HG03045 (cell line): ENCODE measurements around the gene PACC1.
"Not testable (repeated sequence)": the region's sequence is repeated elsewhere in the genome, so short reads cannot be mapped to it uniquely, and the experiment has no call there.

Experiments
- ATAC-seq: cut with Tn5 transposase; IDR thresholded peaks from one replicate; pipeline ENCODE4 v1.9.1; 2021; ENCODE audit warnings: mild to moderate bottlenecking, moderate library complexity; ENCODE audit not compliant: unreplicated experiment

PACC1 gene

DNA sequence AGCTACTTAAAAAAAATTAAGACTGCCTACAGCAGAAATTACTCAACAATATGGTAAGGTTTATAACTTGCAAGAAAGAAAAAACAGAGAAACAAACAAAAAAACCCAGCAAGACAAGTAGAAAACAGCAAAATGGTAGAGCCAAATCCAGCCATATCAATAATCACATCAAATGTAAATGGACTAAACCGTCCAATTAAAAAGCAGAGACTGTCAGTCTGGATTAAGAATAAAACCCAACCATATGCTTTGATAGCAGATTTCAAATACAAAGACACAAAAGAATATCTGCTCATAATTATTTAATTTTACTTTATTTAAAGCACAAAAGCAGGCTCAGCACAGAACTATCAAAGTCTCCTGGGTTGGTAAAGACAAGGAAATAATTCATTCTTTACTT is 17.5 kb downstream of the PACC1 start:
- no peak for ATAC-seq

DNA sequence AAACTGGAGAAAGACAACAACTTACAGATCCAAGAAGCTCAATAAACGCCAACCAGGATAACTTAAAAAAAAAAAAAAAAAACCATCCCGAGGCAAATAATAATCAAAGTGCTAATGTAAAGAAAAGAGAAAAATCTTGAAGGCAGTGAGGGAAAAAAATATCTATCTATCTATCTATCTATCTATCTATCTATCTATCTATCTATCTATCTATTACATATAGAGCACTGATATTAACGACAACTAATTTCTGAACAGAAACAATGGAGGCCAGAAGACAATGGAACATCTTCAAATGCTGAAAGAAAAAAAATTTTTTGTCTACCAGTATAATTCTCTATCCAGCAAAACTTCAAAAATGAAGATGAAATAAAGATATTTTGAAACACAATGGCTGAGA is 18.0 kb downstream of the PACC1 start:
- ATAC-seq: no peak

DNA sequence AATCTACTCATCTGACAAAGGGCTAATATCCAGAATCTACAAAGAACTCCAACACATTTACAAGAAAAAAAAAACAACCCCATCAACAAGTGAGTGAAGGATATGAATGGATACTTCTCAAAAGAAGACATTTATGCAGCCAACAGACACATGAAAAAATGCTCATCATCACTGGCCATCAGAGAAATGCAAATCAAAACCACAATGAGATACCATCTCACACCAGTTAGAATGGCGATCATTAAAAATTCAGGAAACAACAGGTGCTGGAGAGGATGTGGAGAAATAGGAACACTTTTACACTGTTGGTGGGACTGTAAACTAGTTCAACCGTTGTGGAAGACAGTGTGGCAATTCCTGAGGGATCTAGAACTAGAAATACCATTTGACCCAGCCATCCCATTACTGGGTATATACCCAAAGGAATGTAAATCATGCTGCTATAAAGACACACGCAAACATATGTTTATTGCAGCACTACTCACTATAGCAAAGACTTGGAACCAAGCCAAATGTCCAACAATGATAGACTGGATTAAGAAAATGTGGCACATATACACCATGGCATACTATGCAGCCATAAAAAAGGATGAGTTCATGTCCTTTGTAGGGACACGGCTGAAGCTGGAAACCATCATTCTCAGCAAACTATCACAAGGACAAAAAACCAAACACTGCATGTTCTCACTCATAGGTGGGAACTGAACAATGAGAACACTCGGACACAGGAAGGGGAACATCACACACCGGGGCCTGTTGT is 18.8 kb downstream of the PACC1 start:
- not testable (repeated sequence) for ATAC-seq

DNA sequence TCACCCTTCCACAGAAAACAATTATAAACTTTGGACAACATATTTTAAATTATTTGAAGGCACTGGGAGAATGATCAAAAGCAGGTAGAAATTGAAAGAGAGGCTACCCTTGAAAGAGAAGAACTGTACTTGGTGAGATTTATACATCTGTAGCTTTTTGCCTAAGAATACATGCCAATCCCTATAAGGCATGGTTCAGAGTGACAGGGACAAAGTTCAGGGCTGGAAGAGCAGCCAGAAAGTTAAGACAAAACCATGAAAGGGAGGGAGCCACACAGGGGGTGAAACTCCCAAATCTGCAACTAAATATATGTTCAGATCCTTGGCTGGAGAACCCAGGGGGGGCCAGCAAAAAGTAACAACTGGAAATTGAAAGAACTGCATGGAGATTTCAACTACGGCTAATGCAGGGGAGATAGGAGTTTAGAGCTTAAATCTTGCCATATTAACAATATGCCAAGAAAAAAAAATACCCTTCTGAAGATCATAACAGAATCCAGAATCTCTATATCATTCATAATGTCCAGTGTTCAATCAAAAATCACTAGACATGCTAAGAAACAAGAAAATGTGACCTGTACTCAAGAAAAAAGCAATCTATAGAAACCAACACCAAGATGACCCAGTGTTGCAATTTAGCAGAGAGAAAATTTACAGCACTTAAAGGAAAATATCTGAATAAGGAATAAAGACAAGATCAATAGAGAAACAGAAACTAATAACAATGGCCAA is 25.5 kb downstream of the PACC1 start:
- ATAC-seq: no peak

DNA sequence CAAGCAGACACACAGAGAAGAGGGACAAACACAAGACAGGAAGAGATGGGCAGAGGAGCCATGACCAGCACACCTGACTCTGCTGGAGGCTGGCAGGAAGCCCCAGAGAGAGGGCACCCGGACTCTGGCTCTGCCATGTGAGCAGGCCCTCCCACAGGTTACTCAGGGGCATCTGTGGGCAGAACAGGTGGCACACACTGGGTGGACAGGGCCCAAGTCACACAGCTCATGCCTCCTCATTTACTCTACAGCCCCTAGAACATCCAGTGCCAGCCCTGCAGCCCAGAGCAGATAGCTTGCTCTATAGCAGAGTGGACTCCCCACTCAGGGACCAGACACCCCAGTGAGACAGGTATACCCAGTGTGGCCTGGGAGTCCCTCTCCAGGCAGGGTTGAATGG is 28.7 kb downstream of the PACC1 start:
- no peak for ATAC-seq

DNA sequence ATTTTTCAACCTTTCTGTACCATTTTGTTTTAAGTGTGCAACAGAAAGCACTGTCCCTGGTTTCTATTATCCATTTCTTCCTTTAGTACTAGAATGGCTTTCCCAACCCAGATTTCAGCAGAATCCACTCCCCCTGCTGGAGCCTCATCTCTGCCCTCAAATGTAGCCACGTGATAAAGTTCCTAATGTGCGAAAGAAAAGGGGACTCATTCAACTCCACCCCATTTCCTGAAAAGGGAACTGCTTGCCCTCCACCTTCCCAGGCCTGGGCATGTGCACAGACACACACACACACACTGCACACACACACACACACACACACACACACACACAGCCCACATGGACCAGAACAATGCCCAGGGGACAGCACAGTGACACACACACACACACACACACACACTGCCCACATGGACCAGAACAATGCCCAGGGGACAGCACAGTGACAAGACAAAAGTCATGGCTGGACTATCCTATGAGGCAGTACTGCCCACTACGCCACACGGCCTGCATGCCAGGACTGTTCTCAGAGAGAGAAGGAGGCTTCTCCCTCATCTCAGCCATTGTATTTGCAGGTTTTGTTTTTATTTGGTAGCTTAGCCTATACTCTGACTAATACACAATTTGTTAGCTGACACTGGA is 33.2 kb downstream of the PACC1 start:
- ATAC-seq: no peak

DNA sequence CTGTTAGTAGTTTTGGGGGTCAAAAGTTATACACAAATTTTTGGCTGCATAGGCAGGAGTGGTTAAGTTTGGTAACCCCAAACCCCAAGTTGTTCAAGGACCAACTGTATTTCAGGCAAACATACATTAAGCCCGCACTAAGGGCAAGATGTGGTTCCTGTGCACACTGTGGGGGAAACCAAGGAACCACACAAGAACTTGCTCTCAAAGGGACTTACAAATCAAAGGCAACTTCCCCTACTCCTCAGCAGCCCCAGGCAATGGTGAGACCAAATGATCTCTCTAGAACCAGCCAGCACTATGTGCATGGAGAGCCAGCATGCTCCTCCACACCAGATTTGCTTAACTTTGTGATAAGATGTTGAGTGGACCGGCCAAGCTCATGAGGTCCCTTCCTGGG is 35.3 kb downstream of the PACC1 start:
- ATAC-seq: no peak

DNA sequence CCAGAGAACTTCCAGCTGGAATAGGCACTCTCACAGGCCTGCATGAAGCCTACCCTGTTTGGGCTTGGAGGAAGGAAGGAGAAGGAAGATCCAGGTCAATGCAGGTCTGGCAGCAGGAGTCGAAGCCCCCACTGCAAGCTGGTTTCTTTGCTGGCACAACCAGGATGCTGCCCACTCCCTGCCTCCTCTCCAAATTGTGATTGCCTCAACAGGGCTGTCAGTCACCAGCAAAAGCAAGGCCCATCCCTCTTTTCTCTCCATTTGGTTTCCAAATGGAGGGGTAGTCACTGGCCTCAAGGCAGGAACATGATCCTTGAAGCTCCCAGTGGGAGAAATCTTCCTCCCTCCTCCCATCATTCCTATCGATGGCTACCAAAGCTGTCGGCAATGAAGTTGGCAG is 37.0 kb downstream of the PACC1 start:
- ATAC-seq: no peak

DNA sequence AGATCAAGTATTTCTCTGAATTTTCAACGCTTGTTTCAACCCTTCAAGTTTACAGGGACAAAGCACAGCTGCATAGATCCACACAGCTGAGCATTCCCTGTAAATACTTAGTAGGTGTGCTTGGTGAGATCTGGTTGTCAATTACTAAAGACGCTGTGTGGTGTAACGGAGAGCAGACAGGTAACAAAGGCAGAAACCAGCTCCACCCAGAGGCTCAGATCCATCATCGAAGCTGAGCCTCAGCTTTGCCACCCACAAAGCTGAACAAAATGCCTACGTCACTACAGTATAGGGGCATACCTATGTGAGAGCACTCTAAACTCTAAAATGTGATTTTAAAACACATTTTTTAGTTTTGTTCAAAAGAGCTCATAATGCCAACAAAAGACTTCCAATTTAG is 38.7 kb downstream of the PACC1 start:
- no peak for ATAC-seq

DNA sequence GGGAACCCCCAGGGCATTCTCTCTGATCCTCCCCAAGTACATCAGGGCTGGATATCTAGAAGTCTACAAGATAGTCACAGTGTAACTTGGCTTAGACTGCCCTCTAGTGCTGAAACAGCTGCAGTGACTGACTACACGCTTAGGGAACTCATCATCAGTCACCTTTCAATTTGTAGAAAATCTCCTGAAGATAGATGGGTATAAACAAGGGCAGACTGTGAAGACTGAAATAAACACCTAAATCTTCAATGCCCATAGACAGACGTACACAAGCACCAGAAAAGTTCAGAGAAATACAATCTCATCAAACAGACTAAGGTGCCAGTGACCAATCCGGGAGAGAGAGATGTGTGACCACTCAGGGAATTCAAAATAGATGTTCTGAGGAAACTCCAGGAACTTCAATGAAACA is 46.6 kb downstream of the PACC1 start:
- no peak for ATAC-seq

DNA sequence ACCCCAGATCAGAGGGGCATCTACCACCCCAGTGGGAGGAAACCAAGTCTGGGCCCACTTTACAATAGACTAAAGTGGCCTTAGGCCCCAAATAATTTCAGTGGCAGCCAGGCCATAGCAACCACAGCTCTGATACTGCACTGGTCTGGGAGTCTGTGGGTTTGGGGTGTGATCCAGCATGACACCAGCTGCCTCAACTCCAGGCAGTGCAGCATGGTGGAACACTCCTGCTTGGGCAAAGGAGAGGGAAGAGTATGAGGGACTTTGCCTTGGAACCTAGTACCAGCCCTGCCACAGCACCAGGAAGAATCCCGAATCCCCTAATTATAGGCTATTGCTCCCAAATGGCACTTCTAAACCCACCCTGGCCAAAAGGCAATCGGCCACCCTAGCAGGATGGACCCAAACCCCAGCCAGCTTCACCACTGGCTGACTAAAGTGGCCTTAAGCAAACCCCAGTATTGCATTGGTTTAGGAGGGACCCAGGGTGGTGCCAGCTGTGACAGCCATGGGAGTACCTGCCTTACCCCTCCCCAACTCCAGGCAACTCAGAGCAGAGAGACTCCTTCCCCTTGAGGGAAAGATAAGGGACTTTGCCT is 47.1 kb downstream of the PACC1 start:
- no peak for ATAC-seq

DNA sequence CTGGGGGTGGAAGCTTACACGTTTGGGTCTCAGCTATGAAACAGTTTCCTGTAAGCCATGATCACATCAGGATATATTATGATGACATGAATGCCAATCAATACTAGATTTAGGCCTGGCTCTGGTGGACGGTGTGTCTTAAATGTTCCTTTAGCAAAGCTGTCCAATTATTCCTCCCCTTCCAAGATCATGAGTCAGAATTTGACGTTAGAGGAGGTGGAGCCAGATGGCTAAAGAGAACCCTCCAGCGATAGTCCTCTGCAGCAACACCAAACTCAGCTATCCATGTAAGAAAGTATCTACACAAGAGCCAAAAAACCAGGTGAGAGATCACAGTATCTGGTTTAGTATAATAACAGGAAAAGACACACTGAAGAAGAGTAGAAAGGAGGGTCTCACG is 47.8 kb downstream of the PACC1 start:
- ATAC-seq: no peak

DNA sequence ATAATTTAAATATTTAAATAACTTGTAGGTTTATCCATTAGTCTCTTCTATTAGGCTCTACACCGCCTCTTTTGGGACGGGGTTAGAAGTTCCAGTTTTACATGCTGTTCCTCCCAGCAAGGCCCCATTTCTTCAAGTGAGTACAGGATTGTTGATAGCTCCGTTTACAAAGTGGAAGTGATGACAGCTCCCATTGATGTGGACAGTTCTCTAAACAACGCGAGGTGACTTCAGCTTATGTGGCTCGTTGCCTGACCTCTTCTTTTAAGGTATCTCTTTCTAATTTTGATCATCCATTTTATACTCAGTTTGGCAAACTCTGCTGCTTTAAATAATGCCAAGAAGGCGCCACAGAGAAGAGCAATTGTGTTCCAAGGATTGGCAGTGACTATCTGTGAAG is 49.7 kb downstream of the PACC1 start:
- no peak for ATAC-seq

DNA sequence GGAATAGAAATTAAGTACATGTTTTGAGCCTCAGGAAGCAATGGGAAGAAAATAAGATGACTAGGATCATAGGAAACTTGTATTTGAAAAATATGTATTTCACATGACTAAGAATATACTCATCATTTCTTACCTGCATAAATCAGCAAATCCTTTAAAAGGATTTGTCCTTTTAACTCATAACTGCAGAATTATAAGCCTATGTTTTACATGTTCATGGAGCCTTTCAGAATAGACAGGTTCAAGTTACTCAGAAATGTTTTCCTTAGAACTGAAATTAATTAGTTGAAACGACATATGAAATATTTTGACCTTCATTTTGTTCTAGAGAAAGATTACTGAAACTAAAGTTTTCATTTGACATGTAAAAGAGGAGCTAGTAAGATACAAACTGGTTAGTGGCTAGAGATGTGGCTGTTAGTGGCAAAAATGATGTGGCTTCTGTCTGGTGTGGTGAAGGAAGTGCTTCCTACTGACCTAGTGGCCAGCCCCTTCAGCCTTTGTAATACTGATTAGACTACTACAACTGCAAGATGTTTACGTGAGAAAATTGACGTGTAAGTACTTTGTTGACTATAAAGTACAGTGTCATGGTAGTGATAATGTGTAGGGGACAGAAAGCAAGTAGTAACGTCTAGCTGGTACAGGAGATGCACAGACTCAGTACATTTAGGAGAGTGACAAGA is 54.7 kb downstream of the PACC1 start:
- no peak for ATAC-seq

DNA sequence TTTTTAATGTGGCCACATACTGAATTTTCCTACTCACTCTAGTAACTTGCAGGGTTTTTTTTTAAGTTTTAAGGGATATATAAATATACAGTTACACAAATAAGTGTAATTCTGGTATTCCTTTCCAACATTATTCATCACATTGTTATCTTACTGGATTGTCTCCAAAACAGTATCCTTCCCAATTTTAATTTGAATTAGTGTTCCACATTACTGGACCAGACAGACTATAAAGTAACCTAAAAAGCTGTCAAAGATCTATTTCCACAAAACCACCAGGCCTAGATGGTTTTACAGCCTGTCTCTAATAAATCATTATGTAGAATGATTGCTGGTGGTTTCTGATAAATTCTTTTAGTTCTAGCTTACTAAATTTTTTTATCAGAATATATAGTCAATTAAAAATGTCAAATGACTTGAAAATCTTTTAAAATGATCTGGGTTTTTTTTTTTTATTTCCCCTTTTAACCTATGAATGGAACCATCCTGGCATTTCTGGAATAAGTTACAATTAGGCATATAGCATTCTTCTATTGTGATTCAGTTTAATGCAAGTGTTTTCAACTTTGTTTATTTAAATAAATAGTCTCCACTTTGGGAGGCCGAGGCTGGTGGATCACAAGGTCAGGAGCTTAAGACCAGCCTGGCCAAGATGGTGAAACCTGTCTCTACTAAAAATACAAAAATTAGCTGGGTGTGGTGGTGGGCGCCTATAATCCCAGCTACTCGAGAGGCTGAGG is 59.3 kb downstream of the PACC1 start:
- no peak for ATAC-seq

DNA sequence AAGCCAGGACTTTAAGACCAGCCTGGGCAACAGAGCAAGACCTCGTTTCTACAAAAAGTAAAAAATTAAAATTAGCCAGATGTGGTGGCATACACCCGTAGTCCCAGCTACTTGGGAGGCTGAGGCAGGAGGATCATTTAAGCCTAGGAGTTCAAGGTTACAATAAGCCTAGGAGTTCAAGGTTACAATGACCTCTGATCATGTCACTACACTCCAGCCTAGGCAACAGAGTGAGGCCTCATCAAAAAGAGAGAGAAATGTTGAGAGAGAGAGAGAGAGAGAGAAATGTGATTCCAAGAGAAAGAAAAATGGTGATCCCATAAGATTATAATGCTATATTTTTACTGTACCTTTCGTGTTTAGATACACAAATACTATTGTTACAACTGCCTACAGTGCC is 60.2 kb downstream of the PACC1 start:
- no peak for ATAC-seq

DNA sequence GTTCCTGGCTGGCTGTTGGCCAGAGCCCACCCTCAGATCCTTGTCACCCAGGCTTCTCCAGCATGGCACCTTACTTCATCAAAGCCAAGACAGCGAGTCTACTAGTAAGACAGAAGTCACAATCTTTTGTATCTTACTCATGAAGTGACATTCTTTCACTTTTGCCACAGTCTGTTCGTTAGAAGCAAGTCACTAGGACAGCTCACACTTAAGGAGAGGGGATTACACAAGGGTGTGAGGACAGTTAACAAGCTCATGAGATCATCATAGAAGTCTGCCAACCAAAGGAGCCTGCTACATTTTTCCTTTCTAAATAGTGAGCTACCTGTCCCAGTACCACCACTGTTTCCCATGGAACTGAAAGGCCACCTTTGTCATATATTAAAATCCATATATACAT is 61.5 kb downstream of the PACC1 start:
- no peak for ATAC-seq

DNA sequence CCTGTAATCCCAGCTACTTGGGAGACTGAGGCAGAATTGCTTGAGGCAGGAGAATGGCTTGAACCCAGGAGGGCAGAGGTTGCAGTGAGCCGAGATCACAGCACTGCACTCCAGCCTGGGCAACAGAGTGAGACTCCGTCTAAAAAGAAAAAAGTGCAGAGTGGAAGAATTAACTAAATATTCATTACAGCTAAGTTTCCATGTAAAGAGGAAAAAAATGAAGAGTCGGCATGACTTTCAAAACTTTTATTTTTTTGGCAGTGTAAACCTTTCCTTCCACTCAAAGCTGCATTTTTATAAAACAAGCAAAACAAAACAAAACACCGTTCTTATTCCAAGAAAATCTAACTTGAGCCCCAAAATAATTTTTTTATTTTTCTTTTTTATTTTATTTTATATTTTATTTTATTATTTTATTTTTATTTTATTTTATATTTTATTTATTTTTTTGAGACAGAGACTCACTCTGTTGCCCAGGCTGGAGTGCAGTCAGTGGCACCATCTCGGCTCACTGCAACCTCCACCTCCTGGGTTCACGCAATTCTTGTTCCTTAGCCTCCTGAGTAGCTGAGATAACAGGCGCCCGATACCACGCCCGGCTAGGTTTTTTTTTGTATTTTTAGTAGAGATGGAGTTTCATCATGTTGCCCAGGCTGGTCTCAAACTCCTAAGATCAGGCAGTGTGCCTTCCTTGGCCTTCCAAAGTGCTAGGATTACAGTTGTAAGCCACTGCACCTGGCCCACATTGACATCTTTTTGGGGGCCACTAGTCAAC is 62.9 kb downstream of the PACC1 start:
- no peak for ATAC-seq

DNA sequence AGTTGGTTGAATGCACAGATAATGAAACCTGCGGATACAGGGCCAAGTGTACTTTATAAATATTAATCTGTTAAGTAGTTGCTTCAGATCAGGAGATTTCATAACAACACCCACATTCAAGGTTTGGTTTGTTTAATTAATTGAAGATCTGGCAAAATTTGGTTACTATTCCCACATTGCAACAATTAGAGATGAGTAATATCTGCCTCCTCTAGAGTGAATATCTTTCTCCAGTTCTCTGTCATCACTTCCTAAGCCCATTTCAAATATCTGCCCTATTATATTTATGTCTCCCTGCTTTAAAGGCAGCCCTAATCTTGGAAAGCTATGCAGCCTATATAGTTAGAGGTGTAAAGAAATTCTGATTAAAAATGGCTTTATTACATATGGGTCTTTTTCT is 68.1 kb downstream of the PACC1 start:
- no peak for ATAC-seq

DNA sequence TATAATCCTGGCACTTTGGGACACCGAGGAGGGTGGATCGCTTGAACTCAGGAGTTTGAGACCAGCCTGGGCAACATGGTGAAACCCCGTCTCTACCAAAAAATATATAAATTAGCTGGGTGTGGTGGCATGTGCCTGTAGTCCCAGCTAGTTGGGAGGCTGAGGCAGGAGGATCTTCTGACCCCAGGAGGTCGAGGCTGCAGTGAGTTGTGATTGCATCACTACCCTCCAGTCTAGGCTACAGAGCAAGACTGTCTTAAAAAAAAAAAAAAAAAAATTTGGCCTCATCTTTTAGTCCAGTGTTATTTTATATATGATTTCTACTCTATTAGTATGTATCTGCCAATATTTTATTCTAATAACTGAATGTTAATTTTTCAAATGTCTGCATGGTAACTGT is 69.8 kb downstream of the PACC1 start:
- ATAC-seq: no peak
